ENCODE measurements around the gene UBL7.

DNA sequence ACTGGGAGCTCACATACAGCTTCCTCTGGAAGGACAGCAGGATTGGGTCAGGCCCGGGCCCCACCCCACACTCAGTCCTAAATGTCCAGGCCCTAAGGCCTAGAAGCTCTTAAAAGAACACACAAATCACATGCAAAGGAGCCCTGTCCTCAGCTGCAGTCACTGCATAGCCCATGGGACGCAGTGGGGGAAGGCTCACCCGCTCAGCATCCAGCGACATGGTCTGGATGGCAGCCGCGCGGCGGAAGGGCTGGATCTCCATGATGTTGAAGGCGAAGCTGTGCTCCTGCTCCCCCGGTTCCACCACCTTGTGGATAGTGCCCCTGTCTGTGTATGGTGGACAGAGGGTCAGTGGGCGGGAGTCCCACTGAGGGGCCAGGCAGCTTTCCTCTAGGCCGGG lies 49.3 kb downstream of the UBL7 start:
- TF ChIP-seq, protein P1, sequence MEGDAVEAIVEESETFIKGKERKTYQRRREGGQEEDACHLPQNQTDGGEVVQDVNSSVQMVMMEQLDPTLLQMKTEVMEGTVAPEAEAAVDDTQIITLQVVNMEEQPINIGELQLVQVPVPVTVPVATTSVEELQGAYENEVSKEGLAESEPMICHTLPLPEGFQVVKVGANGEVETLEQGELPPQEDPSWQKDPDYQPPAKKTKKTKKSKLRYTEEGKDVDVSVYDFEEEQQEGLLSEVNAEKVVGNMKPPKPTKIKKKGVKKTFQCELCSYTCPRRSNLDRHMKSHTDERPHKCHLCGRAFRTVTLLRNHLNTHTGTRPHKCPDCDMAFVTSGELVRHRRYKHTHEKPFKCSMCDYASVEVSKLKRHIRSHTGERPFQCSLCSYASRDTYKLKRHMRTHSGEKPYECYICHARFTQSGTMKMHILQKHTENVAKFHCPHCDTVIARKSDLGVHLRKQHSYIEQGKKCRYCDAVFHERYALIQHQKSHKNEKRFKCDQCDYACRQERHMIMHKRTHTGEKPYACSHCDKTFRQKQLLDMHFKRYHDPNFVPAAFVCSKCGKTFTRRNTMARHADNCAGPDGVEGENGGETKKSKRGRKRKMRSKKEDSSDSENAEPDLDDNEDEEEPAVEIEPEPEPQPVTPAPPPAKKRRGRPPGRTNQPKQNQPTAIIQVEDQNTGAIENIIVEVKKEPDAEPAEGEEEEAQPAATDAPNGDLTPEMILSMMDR (conservative IDR thresholded peaks at IDR 0.05; ENCODE audit: low read length): no peak
- TF ChIP-seq EZH2phosphoT487 (IDR thresholded peaks at IDR 0.05; ENCODE audit: borderline replicate concordance, low read depth, low read length): no peak
